Measurements from ENCODE around the gene NPAS3.

NPAS3 gene

DNA sequence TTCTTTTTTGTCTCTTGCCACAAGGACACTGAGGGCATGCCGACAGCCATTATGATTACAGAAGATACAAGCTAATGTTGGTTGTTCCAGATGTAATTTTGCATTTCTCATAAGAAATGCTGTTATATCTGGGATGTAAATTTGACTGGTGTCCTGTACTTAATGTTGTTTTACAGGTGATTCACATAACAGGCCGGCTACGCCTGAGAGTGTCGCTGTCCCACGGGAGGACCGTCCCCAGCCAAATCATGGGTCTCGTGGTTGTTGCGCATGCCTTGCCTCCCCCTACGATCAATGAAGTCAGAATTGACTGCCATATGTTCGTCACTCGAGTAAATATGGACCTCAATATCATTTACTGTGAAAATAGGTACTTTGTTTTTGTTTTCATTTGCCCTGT, 835.5 kb downstream of the NPAS3 start:
- DNase-seq: no peak

DNA sequence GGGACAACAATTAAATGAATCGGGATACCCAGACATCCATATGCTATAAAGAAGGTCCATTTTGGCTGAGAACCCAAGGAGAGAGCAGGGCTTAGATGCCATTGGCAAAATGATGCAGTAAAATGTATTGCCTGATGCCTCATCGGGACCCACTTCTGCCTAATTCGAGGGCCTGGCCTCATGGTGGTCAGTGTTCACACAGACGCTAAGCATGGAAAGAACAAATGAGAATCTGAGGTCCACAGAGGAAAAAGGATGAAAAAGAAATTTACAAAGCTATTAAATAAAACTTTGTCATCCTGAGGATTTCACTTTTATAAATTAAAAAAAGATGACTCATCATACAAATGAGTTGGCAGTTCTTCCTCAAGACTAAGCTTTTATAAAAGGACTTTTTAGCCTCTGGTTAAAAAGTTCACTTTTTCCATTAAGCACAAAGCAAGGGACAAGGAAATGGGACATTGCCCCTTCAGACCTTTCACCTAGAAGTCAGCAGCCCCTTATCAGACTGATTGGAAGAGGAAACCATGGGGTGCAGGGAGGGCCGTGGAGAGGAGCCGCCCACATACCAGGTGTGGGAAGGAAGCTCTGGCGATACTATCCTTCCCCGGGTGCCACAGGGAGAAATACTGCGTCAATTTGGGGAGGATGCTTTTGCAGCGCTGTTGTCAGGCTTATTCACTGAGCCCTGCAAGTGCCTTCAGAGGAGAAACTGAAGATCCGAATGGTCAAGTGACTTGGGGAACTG, 836.2 kb downstream of the NPAS3 start:
- no peak for DNase-seq

DNA sequence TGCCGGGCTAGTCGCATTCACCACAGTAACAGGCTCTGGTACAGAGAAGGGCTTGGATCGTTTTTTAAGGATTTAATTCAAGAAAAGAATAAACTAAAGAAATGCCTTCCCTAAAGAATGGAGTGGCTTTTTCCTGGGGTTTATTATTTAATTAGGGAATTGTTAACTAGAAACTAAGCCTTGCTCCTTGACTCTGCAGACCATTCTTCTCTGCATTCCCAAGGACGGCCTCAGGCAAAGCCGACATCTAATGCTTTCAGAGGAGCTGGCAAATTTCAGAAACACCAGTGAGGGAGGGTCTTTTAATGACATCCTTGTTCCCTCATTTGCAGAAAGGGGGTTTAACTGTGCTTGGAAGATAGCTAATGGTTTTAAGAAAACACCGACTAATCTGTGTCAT, 838.2 kb downstream of the NPAS3 start:
- DNase-seq: no peak

DNA sequence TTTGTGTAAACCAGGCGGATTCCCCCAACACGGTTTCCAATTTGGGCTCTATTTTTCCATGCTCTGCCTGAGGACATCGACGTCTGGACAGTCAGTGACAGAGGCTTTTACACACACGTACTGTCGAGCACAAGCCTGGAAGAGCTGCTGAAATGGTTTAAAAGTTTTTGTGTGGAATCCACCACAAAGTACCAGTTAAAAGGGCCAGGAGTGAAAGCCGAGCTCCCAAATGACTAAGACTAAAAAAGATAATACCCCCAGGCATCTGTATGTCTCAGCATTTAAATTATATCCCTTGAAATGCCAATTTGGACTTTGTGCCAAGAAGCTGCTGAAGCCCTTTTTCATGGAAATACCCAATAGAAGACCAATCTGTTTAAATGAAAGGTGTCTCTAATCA, 839.0 kb downstream of the NPAS3 start:
- DNase-seq: no peak

DNA sequence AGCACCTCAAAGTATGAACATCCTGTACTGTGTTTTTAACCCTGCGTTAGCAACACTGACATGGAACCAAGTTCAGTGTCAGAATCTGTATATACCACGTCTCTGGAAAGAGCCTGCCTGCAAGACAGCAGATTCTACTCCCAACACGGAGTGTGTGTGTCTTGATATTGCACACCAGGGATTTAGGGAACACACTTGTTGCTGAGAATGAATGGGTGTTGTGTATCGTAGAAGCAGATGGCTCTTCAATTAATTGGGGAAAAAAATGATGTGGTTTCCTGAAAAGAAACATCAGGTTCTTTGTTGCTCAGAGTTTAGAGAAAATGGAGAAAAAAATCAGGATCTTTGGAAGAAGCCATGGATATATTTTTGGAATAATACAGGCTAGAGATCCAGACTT, 841.4 kb downstream of the NPAS3 start:
- no peak for DNase-seq

DNA sequence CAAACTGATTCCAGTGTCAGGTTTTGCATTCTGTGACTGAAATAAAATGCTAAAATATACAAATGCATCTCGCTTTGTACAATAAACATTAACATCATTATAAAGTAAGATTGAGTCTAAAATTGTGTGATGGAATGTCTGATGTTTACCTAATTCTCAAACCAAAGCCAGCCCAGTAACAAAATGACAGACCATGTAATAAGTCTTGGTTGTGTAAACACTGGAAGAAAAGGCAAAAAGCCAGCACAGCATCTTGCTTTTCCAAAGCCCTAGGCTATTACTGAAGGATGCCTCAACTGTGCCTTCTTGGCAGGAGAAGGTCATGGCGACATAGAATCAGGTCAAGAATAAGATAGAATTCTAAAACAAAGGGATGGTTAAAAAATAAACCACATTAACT, 842.6 kb downstream of the NPAS3 start:
- DNase-seq: no peak

DNA sequence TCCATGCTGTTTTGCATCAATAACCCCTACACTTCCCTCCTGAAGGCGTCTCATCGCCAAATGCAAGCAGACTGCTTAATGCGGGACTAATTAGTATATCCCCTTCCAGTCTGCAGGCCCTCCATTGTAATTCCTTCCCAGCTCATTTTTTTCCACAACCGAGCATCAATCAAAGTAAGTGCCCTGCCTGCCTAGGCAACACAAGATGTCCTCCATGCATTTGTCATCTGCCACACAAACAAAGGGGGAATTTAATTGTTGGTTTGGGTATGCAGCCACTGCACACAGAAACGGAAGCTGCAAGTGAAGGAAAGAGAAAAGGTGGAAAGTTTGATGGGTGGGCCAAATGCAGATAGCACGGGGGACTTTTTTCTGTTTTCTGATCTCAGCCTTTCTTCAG, 844.2 kb downstream of the NPAS3 start:
- DNase-seq: no peak

DNA sequence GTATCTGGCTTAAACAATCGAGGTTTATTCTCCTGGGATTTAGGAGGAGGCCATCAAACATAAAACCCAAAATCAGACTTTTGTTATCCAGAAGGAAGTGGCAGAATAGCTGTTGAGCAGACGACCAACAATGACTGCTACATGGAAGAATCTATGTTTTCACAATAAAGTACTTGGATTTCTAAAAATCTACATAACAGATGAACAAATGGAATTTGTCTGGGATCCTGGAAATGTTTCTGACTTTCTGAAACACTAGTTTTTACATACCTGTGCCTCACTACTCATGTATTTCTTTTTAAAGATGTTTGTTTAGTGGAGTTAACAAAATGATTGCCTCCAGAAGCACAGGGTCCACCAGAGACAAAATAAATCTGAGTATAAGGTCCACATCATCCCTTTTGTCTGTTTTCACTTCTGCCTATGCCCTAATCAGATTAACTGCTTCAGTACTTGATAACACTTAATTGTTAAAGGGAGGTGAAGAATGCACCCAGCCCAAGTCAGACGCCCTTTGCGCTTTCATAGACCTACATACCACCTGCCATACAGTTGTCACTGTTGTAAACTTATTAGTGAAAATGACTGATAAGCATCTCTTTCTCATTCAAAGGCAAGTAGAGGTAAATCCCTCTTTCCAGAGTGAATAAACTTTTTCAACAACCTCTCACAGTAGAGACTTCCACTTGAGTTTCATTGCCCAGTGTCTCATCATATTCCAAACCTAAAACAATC, 847.6 kb downstream of the NPAS3 start:
- DNase-seq: no peak

DNA sequence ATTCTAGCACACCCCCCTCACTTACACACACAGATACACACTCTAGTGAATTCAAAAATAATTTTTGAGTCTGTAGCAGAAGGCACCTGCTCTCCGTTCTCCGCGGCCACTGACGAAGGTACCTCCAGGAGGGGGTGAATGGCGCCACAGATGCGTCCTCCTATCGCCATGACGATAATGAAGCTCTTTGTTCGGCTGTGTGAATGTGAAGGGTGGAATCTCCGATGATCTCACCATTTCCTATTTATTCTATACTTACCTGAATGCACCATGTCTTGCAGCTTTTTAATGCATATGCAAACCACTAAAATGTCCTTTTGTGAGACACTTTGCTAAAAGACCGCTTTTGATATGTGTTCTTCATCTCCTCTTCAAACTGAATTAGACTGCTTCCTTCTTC, 849.5 kb downstream of the NPAS3 start:
- no peak for DNase-seq

DNA sequence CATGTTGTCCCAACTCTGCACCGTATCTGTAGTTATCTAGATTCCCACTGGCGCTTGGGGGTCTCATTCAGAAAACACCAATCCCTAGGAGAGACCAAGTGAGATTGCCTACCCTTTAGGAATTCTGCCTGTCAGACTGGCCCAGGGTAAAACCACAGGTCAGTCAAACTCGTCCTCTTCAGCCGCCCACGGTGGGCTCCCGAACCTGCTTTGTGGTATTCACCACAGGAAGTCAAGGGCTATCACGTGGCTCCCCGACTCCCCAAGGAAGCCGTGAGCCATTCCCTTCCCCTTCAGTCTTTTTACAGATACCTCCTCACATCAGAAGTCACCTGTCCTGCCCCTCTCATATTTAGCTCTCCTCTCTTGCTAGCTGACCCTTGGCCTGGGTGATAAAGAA, 852.3 kb downstream of the NPAS3 start:
- DNase-seq: no peak

DNA sequence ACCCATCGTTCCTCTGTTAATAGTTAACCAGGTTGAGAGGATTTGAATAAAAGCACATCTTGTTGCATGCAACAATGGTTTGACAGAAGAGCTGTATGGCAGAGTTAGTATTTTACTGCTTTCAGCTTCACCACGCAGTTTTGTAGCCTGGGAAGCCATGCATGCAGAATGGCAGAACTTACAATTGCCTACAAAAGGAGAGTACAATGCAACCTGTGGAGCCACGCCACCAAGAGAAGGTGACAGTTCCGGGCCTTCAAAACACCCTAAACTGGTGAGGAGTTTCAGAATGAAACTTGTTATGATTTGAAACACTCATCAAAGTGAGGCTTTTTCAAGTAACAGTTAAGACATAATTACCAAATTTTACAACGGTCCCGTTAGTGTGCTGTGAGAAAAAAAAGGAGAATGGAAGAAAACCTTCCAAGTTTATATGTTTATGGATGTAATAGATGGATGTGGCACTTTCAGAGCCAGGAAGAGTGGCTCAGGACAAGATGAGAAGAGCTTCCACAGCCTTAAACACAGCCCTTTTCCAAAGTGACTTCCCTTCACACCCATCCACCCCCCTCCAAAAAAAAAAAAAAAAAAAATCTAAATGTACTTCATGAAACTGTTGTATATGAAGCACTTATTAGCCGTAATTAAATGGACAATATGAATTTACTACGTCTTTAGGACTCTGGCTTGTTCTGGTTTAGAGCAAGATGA, 853.5 kb downstream of the NPAS3 start:
- DNase-seq: no peak

DNA sequence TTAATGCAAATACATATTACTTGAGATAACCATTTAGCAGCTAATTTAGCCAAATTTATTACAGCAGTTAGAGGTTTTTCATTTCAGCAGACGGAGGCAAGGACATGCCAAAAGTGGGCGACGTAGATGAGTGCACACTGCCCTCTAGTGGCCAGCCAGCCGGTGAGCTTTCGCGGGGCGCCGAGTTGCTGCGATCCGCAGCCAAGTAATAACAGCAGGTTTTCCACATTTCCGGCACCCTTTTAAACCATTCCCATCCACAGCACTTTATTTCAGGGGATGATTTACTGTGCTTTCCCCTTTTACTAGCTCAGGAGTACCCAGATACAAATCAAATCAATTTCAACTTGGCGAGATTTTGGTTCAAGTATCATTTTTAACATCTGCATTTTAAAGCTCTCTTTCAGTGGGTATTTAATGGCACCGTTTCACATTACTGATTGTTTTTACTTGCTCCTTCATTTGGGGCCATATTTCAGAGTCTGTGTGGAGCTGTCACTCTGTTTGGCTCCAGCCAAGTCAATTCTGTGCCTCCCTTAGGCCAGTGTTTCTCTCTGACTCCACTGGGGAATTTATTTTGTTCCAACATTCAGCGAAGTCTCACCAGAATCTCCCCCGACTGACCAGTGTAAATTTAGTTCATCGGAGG, 854.2 kb downstream of the NPAS3 start:
- peak; percentile 68 to 86 (median 80) for DNase-seq

DNA sequence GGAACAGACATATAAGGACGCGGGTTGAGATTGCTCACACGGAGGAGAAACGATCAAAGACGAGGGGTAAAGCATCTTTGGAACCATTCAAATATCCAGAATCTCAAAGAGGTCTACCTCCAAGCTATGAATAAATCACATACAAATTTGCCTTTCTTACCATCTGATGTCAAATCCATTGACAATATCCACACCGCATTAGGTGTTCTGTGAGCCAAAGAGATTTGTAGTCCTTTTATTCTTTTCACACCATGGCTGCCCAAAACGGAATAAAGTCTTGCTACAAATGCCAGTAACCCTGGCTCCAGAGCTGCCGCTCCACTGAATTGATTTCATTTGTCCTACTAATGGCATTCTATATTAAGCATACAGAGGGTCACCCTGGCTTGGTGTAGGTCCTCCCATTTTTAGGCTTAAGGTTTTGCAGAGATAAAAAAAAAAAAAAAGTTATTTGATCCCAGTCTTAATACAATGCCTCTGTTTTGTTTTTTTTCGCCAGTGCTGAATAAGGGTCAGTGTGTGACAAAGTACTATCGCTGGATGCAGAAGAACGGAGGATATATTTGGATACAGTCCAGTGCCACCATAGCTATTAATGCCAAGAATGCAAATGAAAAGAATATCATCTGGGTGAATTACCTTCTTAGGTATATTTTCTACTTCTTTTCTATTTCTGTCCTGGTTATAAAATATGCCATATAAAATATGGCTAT, 854.9 kb downstream of the NPAS3 start:
- DNase-seq: no peak

DNA sequence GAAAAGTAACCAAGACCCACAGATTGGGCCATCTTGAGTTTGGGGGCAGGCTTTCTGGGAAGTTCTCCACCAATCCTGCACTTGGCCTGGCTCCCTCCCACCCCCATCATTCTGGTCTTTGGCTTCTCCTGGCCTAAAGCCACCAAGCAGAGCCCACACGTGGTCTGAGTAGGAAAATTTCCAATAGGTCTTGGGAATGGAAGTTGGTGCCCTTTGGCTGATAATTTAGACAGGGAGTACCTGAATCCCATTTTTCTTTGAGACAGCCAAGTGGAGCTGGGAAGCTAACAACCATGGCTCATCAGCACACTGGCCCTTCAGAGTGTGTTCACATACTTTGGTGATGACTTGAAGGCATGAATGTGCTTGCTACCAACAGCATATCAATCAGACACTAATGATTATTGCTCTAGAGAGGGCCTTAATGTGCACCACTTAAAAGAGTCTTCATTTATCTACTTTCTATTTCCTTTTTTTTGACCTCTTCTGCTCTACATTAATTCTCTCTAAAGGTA, 856.2 kb downstream of the NPAS3 start:
- no peak for DNase-seq

DNA sequence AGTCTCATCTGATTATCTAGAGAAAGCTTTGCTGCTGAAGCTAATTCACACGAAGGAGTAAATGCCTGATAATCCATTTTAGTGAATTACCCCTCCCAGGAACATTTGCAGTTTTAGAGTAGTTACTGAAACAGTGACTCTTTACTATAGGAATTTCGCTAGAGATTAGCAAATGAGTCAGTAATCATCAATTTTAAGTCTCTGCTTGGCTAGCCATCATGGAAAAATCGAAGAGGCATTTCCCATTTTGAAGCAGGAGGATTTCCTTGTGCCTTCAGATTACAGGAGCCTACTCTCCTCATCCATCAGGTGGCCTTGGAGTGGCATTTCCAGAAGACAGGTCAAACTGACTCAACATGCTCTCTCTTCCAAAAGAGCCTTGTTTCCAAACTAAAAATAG, 857.7 kb downstream of the NPAS3 start:
- no peak for DNase-seq

DNA sequence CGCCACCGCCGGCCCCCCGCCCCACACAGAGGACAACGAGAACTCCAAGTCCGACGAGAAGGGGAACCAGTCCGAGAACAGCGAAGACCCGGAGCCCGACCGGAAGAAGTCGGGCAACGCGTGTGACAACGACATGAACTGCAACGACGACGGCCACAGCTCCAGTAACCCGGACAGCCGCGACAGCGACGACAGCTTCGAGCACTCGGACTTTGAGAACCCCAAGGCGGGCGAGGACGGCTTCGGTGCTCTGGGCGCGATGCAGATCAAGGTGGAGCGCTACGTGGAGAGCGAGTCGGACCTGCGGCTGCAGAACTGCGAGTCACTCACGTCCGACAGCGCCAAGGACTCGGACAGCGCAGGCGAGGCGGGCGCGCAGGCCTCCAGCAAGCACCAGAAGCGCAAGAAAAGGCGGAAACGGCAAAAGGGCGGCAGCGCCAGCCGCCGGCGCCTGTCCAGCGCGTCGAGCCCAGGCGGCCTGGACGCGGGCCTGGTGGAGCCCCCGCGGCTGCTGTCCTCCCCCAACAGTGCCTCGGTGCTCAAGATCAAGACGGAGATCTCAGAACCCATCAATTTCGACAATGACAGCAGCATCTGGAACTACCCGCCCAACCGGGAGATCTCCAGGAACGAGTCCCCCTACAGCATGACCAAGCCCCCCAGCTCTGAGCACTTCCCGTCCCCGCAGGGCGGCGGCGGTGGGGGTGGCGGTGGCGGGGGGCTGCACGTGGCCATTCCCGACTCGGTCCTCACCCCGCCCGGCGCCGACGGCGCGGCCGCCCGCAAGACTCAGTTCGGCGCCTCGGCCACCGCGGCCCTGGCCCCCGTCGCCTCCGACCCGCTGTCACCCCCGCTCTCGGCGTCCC, 861.3 kb downstream of the NPAS3 start:
- no peak for DNase-seq

DNA sequence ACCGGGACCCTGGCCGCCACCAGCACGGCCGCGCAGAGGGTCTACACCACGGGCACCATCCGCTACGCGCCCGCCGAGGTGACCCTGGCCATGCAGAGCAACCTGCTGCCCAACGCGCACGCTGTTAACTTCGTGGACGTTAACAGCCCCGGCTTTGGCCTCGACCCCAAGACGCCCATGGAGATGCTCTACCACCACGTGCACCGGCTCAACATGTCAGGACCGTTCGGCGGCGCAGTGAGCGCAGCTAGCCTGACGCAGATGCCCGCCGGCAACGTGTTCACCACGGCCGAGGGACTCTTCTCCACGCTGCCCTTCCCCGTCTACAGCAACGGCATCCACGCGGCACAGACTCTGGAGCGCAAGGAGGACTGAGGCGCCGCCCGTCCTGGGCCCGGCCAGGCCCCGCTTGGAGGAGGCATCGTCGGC, 862.1 kb downstream of the NPAS3 start:
- no peak for DNase-seq

DNA sequence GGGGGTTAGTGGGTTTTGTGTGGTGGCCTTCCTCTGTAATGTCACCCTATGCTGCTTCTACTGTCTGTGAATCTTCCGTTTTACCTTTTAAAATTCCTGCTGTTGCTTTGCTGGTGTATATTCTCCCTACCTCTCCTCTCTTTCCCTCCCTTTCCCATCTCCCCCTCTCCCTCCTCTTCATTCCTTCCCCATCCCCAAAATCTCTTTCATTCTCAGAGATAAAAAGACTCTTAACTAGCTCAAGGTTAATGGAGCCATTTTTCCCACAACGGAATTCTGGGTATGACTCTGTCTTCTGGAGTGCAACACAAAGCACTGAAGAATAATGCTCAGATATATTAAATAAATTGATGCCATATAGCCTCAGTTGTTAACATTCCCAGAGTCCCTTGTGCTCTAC, 864.1 kb downstream of the NPAS3 start:
- DNase-seq: no peak

DNA sequence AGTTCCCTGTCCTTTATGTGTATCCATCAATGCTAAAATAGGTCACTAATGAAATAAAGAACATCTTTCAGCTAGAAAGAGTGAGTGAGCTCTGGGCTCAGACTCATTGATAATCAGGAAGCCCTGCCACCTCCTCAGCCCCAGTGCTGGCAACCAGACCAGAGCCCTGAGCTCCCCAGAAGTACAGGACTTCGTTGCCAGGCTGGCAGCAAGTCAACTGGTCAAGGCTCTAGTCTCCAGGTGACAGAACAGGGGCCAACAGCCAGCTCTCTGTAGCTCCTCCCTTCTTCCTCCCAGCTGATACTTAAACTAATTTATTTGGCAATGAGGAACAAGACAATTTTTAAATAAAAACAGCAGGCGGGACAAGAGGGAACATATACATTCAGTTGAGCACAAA, 866.9 kb downstream of the NPAS3 start:
- no peak for DNase-seq

DNA sequence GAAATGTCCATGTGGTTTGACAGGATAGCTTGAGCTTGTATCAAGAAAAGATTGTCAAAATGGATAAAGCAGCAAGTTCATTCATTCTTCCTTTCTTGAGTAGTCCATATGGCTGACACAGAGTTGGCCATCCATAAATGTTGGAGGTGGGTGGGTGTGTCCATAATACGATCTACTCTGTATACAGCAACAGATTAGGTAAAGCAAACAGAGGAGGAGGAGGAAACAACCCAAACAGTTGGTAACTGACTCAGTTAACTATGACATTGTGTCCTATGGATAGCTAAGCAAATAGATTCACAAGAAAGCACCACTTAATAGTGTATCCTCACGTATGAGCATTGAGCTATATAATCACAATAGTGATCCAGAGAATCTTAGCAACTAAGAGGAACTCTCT, 868.2 kb downstream of the NPAS3 start:
- DNase-seq: no peak

DNA sequence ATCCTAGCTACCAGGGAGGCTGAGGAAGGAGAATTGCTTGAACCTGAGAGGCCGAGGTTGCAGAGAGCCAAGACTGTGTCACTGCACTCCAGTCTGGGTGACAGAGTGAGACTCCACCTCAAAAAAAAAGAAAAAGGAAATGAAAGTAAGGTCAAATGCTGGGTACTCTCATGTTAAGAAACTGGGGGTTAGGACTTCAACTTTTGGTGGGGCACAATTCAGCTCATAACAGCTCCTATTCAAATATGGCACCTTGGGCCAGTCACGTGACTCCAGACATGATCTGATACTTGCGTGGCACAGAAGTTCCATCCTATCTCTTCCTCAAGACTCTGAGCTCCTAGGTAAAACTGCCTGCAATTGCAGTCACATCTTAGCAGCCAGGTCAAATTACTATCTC, 869.5 kb downstream of the NPAS3 start:
- DNase-seq: no peak
